NCI-H146 treated with DMSO at 0.1 percent for 48 hours (cell line): ENCODE data around the gene YBX3.
A peak's percentile ranks its signal among the peaks of the same experiment; 100 is the strongest.

Experiments
- DNase-seq: peaks from one replicate; lab custom pipeline; 2025; ENCODE audit not compliant: unreplicated experiment; lab: John Stamatoyannopoulos, UW

YBX3 gene

GRCh38 chr12:10722502-10722904 lies 620 bp downstream of the YBX3 start:
- no peak for DNase-seq

- no peak for DNase-seq
Measured at GRCh38 chr12:10721651-10722501, 1.2 kb downstream of the YBX3 start.

GRCh38 chr12:10720974-10721650 lies 2.0 kb downstream of the YBX3 start:
- no peak for DNase-seq

- DNase-seq, result no peak
Measured at GRCh38 chr12:10719482-10719881, 3.6 kb downstream of the YBX3 start.

GRCh38 chr12:10718279-10718821 lies 4.8 kb downstream of the YBX3 start:
- no peak for DNase-seq

GRCh38 chr12:10717410-10717809 lies 5.7 kb downstream of the YBX3 start:
- DNase-seq, result no peak

- no peak for DNase-seq
Measured at GRCh38 chr12:10716704-10717315, 6.3 kb downstream of the YBX3 start.

- DNase-seq, result no peak
Measured at GRCh38 chr12:10716277-10716676, 6.8 kb downstream of the YBX3 start.

- DNase-seq, result no peak
Measured at GRCh38 chr12:10715491-10715890, 7.6 kb downstream of the YBX3 start.

GRCh38 chr12:10709808-10710207 lies 13.3 kb downstream of the YBX3 start:
- DNase-seq, result no peak

- no peak for DNase-seq
Measured at GRCh38 chr12:10708862-10709261, 14.3 kb downstream of the YBX3 start.

GRCh38 chr12:10705655-10706054 lies 17.5 kb downstream of the YBX3 start:
- no peak for DNase-seq

- no peak for DNase-seq
Measured at GRCh38 chr12:10701843-10702242, 21.3 kb downstream of the YBX3 start.

GRCh38 chr12:10701131-10701681 lies 21.9 kb downstream of the YBX3 start:
- DNase-seq, result no peak

GRCh38 chr12:10700581-10700980 lies 22.5 kb downstream of the YBX3 start:
- no peak for DNase-seq

- no peak for DNase-seq
Measured at GRCh38 chr12:10697862-10698261, 25.3 kb downstream of the YBX3 start.

GRCh38 chr12:10697156-10697555 lies 26.0 kb downstream of the YBX3 start:
- DNase-seq, result no peak

- no peak for DNase-seq
Measured at GRCh38 chr12:10690906-10691305, 32.2 kb downstream of the YBX3 start.

GRCh38 chr12:10689146-10689545 lies 34.0 kb downstream of the YBX3 start:
- DNase-seq, result no peak

- no peak for DNase-seq
Measured at GRCh38 chr12:10688042-10688441, 35.1 kb downstream of the YBX3 start.

GRCh38 chr12:10673659-10674384 lies 49.3 kb downstream of the YBX3 start, which contains the start of gene STYK1:
Gene STYK1 (minus strand): TSS chr12:10674052. CDS start chr12:10634618, 39,434 bp downstream.
- DNase-seq, result peak; percentile 97
